ENCODE results near the gene ANKRD2.

GRCh38 chr10:97589479-97589878, 16.9 kb downstream of the ANKRD2 start, which contains the start of gene C10orf62:
- TF ChIP-seq POLR2AphosphoS5 (IDR thresholded peaks at IDR 0.05; ENCODE audit: low read depth, low read length) (no peak), POLR2A (IDR thresholded peaks at IDR 0.05; ENCODE audit: low read depth, low read length) (no peak)

Data from GM12892 (cell line).